Measurements from ENCODE around the gene UNKL.

UNKL gene

DNA sequence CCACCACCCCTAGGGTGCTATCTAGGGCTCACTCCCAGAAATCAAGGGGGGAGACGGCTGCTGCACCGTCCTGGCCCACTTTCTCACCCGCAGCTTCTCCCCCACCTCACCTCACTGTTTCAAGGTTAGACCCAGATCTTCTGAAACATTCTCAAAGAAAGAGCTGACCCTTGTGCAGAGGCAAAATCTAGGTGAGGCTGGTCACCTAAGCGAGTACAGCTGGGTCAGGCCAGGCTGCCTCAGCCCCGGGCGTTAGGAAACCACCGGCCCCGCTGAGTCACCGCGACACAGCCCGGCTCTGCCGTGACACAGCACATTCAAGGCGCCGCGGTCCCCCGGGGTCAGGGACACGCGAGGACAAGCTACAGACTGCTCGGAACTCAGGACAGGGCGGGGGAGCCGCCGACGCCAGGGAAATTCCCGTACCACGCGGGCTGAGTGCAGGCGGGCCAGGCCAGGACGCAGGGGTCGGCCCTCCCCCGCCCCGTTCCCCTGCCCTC, 35.6 kb downstream of the UNKL start:
- in situ Hi-C loops (cut with MboI; ENCODE audit: low sequenced_read_pairs), result no loop called here

- in situ Hi-C loops (cut with MboI; ENCODE audit: low sequenced_read_pairs), result no loop called here
Observed at GRCh38 chr16:1378087-1378803, 36.3 kb downstream of the UNKL start.

DNA sequence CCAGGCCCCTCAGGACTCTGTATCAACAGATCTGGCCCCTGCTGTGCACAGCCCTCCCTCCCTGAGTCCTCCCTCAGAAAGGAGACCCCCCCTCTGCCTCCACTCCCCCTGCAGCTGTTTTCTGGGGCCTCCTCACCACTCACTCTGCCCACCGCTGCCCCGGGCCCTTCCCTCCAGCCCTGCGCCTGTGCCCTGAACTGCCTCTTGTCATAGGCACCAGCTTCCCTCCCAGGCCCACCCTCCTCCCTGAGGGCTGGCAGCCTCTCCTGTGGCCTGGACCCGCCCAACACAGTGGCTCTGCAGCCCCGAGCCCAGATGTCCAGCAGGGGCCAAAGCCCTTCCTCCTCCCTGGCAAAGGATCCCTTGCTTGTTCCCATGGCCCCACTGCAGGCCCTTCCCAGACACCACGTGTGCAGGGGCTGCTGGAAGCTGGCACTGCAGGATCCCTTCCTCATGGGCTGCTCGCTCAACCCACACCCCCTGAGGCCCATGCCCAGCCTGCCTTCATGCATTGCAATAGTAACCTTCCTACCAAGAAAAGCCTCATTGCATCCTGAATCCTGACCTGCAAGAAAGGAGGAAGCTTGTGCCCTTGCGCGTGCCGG, 37.0 kb downstream of the UNKL start:
- in situ Hi-C loops (cut with MboI; ENCODE audit: low sequenced_read_pairs), result no loop called here

DNA sequence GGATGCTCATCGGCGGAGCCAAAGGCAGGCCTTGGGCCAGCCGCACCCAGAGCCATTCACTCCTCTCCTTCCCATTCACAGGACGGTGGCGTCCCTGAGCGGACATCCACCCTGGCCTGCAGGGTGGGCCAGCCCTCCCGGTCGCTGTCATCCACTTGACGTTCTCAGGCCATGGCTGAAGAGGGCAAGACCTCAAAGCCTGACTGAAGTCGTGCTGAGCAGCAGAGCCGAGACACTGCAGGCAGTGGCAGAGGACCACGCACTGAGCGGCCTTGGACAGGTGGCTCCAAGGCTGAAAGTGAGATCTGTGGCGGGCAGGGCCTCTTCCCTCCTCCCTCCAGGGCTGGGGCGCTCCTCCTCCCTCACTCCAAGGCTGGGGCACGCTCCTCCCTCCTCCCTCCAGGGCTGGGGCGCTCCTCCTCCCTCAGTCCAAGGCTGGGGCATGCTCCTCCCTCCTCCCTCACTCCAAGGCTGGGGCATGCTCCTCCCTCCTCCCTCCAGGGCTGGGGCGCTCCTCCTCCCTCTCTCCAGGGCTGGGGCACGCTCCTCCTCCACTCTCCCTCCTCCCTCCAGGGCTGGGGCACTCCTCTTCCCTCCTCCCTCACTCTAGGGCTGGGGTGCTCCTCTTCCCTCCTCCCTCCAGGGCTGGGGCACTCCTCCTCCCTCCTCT, 38.6 kb downstream of the UNKL start:
- in situ Hi-C loops (cut with MboI; ENCODE audit: low sequenced_read_pairs), result no loop called here

DNA sequence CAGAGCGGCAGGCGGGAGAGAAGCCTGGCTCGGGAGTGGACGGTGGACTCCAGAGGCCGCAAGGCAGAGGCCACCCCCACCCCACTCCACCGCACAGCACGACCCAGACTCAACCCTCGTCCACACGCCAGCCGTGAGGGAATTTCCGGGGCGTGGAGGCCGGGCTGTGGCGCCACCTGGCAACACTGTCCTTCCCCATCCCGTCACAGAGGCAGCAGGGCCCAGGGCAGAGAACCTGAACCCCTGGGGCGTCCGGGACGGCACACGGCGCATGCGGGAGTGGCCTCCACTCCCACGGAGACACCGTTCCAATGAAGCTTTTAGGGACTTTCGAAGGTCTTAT, 39.2 kb downstream of the UNKL start:
- in situ Hi-C loops (cut with MboI; ENCODE audit: low sequenced_read_pairs), result no loop called here

DNA sequence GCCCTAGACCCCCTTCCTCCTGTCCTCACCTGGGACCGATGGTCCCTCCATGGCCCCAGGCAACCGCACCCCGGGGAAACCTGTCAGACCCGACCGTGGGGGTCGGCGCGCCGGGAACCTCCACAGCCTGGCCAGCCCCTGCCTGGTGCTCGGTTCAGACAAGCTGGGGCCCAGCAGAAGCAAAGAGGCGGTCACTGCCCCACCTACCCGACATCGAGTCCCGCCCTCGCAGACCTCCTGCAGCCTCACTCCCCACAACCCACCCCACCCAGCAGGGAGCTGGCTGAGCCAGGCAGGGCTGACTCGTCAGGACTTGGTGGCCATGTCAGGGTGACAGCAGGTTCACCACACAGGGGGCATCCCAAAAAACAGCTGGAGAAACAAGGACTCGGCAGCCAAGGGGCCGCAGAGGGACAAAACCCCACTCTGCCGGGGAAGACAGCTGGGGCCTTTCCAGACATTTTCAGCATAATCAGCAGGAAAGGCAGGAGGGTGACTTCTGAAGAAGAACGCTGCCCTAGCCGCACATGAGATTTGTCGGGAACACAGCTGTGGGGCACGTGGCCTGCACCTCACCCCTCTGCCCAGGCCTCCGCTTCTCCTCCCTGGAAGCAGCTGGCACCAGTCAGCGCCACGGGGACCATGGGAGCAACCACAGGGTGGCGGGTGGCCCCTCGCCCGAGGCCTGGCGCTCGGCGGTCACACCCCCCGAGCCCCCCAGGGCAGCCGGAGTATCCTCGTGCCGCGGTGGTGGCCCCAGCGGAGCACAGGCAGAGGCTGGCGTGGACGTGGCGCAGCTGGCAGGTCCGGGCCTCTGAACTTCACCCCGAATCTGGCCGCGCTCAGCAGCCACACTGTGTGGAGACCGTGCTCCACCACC, 39.8 kb downstream of the UNKL start:
- in situ Hi-C loops (cut with MboI; ENCODE audit: low sequenced_read_pairs), result no loop called here

DNA sequence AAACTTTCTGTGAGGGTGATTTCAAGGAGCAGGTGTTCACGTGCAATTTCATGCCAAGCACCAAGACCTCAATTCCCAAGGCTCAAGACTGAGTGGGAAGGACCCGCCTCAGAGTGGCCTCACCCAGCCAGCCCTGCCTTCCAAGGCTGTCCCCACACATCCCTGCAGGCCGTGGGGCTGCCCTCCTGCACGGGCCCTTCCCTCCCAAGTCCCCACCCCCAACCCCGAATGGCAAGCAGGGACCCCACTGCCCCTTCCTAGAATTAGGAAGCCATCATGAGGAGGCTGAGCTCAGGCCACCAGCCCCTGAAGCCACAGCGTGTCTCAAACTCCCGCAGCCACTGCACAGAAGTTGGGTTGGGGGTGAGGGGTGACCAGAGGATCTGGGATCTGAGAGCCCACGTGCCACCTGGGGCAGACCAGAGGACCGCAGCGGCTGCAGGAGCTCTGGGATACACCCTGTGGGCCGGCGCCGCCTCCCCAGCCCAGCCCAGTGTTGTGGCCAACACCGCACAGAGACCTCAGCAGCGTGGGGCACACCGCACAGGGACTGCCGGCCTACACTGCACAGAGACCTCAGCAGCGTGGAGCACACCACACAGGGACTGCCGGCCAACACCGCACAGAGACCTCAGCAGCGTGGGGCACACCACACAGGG, 42.1 kb downstream of the UNKL start:
- in situ Hi-C loops (cut with MboI; ENCODE audit: low sequenced_read_pairs), result no loop called here

- in situ Hi-C loops (cut with MboI; ENCODE audit: low sequenced_read_pairs), result no loop called here
Observed at GRCh38 chr16:1371054-1371978, 43.2 kb downstream of the UNKL start.

GRCh38 chr16:1367486-1368174, 46.9 kb downstream of the UNKL start:
- in situ Hi-C loops (cut with MboI; ENCODE audit: low sequenced_read_pairs), result no loop called here

DNA sequence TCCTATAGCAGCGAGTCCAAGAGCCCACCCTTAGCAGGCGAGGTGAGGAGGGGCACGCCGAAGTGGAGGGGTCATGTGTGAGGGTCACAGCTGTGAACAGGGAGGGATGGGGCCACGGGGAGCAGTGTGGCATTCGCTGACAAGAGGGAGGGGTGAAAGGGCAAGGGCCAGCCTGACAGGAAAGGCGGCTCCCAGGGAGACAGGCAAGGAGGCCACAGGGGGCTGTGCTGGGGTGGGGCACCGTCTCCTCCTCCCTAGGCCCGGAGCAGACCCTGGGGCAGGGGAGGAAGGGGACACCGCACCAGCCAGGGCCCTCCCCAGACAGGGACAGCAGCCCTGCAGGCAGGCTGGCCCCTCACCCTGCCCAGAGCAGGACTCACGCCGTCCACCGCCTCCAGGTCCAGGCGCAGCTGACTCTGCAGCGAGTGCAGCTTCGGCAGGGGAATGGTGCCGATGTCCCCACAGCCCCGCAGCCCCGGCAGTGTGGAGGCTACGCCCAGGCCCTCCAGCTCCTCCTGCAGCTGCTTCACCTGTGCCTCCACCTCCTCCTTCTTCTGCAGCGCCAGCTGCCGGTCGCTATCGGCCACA, 47.7 kb downstream of the UNKL start:
- in situ Hi-C loops (cut with MboI; ENCODE audit: low sequenced_read_pairs), result no loop called here

DNA sequence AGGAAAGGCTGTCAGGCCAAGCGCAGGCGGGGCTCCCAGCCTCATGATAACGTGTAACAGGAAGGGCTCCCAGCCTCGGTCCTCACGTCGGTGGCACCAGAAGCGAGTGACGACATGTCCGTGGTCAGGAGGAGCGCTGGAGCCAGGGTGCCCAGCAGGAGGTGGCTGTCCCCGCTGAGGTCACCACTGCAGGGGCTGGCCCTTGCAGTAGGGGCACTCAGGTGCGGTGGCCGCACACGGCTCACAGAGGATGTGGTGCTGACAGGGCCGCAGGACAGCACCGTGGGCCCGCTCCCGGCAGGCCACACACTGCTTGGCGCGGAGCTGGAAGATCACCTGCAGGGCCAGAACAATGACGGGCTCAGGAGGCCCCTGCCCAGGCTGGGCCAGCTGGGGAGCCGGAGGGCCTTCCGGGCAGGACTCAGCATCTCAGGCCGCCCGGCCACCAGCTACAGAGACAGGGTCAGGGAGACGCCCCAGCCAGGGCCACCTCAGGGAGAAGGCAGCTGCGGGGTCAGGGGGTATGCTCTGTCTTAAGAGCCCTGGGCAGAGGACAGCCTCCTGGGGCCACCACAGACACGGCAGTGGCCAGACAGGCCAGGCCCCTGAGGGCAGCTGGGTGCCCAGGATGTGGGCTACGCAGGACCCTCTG, 48.3 kb downstream of the UNKL start:
- in situ Hi-C loops (cut with MboI; ENCODE audit: low sequenced_read_pairs), result no loop called here

DNA sequence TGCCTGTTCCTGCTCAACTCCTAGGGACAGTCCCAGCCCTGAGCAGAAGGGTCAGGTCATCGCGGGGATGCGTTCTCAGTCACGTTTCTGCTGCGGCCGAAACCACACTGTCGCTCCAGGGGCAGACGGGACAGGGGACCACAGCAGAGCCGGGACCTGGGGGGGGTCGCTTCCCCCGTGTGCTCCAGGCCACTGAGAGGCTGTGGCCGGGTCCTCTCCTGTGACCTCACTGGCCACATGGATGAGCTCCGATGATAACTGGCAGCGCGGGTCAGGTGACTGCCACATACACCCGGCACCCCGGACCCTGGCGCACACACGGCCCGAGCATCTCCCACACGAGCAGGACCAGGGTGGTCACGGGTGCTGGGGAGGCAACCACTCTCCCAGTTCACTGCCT, 50.0 kb downstream of the UNKL start:
- in situ Hi-C loops (cut with MboI; ENCODE audit: low sequenced_read_pairs), result no loop called here

DNA sequence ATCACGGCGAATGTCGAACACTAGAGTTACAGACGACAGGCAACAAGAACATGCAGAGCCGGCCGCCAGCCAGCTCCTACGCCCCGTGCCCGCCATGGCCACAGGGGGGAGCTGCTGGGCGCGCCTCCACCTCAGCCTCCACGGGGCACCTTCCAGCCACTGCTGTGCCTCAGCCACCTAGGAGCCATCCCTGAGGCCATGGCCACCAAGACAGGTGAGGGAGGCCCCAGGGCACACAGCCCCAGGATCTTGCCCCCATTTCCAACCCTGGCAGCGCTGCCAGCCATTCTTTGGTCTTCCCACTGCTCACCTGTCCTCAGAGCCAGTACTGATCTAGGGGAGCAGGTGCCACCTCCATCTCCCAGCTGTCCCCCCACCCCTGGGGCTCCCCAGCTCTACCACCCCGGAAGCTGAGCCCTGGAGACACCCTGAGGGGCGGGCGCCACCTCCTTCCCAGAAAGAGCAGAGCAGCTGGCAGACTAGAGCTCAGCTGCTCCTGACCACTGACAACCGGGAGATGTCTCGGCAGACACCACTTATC, 50.9 kb downstream of the UNKL start:
- in situ Hi-C loops (cut with MboI; ENCODE audit: low sequenced_read_pairs), result no loop called here

DNA sequence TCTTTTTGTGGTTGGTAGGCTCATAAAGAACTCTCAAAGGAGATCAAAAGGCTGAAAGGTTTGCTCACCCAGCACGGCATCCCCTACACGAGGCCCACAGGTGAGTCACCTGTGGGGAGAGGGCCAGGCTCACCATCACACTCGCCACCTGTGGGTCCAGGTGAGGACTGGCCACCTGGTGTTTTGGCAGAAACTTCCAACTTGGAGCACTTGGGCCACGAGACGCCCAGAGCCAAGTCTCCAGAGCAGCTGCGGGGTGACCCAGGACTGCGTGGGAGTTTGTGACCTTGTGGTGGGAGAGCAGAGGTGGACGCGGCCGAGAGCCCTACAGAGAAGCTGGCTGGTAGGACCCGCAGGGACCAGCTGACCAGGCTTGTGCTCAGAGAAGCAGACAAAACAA, 51.7 kb downstream of the UNKL start:
- in situ Hi-C loops (cut with MboI; ENCODE audit: low sequenced_read_pairs), result no loop called here

- in situ Hi-C loops (cut with MboI; ENCODE audit: low sequenced_read_pairs), result no loop called here
Observed at GRCh38 chr16:1361685-1362360, 52.7 kb downstream of the UNKL start.

DNA sequence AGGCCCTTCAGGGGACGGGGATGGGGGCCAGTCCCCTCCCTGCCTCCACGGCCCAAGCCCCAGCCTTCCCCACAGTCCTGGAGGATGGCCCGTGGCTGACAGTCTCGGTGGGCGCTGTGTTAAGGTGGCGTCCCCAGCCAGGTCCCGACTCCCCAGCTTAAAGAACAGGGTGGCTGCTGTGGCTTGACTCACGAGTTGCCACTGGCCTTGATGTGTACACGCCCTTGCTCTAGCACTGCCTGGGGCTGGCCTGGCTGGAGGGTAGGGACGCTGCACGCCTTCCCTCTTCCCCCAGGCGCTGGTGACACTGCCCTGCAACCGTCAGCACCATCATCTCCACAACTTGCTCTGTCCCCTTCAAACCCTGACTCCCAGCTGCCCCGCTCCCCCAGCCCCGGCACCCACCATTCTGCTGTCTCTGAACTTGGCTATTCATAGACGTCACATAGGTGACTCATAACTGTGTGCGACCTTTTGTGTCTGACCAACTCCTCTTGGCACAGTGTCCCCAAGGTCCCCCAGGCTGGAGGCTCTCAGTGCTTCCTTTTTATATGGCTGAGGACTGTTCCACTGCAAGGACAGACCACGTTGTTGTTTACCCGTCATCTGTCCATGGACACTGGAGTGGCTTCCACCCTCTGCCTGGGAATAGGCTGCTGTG, 56.5 kb downstream of the UNKL start:
- in situ Hi-C loops (cut with MboI; ENCODE audit: low sequenced_read_pairs), result no loop called here
